SH-SY5Y (cell line): ENCODE measurements around the gene ISLR2.

ENCODE experiments used
- GATA2 ChIP-seq: IDR thresholded peaks from 2 replicates; pipeline ENCODE4 v1.6.1; 2011; ENCODE audit warnings: mild to moderate bottlenecking, low read depth, low read length
- GATA3 ChIP-seq: IDR thresholded peaks from 2 replicates; pipeline ENCODE4 v1.6.1; 2011; ENCODE audit warnings: low read depth, mild to moderate bottlenecking, low read length, moderate library complexity

DNA sequence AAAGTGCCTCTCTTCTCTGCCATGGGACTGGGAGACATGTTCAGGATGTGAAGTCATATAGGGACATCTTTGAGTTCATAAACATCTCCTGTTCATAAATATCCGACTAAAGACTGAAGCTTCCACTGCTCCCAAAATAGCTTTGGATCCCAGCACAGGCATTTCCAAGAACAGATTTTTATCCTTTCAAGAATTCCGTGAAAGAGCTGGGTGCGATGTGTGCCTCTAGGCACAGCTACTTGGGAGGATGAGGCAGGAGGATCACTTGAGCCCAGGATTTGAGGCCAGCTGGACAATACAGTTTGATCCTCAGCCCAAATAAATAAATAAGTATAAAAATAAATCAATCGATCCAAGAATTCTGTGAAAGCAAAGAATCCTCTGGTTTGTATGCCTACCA lies 6.7 kb upstream of the ISLR2 start:
- TF ChIP-seq GATA2 (no peak), GATA3 (no peak)
